Gastrocnemius medialis (tissue), 4 donors: ENCODE measurements around the gene TMEM132C.

Experiments used
- CTCF ChIP-seq, 5 experiments: fragments of 450-650 bp in 3 of 5; fragments of 200-600 bp in 2 of 5; sonication (generic) in 2 of 5; IDR thresholded peaks in 4 of 5; conservative IDR thresholded peaks in 1 of 5; 1 replicate in 4 of 5; 2 replicates in 1 of 5; pipeline ENCODE4 v1.5.1; 2016 to 2019; ENCODE audit warnings: antibody characterized with exemption in 5 of 5, mild to moderate bottlenecking in 3 of 5, moderate library complexity in 3 of 5
- POLR2A ChIP-seq, 2 donors: fragments of 450-650 bp; IDR thresholded peaks; one replicate each; pipeline ENCODE4 v1.6.1; 2017; ENCODE audit warnings: antibody characterized with exemption in 2 of 2, mild to moderate bottlenecking in 2 of 2, moderate library complexity in 2 of 2

DNA sequence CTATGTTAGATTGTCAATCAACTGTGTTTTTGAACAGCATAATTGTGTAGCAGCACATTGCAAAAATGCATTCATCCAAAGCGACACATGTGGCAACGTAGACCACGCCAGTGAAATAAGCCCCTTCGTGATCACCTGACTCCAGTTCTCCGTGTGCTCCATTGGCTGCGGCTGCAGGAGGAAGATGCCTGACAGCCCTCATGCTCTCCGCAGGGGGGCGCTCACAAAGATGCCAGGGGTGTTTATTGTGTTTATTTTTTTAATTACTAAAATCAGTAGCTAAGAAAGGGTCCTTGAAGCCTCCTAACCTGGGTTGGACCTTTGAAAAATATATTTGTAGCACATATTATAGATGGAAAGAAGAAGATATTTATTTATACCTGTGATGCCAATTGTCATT, 440.5 kb downstream of the TMEM132C start:
- no peak for TF ChIP-seq POLR2A (IDR thresholded peaks at IDR 0.05)
- TF ChIP-seq CTCF (IDR thresholded peaks at IDR 0.05 in 4 of 5, conservative IDR thresholded peaks at IDR 0.05 in 1 of 5): no peak
